ENCODE measurements around the gene FKBP1A. TPM values are rescaled to one million over a fixed set of nuclear protein-coding genes. Genes with fewer than 3 reads are reported as not detected.

The FKBP1A gene
- total RNA-seq, 2 donors from 2014 or later, result 307 to 310 TPM

GRCh38 chr20:1423625-1424106, 30.8 kb upstream of the FKBP1A start:
- intact Hi-C loops (cut with DNase I), result no loop called here
- no peak for TF ChIP-seq CTCF (IDR thresholded peaks at IDR 0.05)
- no peaks in the 10 kb centered on the region for H3K36me3 ChIP-seq

GRCh38 chr20:1423206-1423605, 30.4 kb upstream of the FKBP1A start:
- Histone ChIP-seq H3K27ac (no peak overlapping the region), H3K27me3 (no peaks in the 10 kb centered on the region), H3K4me1 (no peaks in the 10 kb centered on the region), H3K9ac (ENCODE audit: low read depth in 2 of 2, low read length in 2 of 2) (no peak overlapping the region), H3K4me3 (no peak overlapping the region), H3K36me3 (no peaks in the 10 kb centered on the region), H3K9me3 (no peaks in the 10 kb centered on the region)
- intact Hi-C loops (cut with DNase I), result no loop called here
- no peak for DNase-seq
- no peak for TF ChIP-seq CTCF (IDR thresholded peaks at IDR 0.05)

More at GRCh38 chr20:1423625-1424106, 30.8 kb upstream of the FKBP1A start:
- DNase-seq, result peak; percentile 63
- Histone ChIP-seq H3K9ac (ENCODE audit: low read depth in 2 of 2, low read length in 2 of 2) (no peak overlapping the region), H3K9me3 (no peaks in the 10 kb centered on the region), H3K4me3 (no peak overlapping the region), H3K27me3 (no peaks in the 10 kb centered on the region), H3K27ac (no peak overlapping the region), H3K4me1 (no peaks in the 10 kb centered on the region)

GRCh38 chr20:1422753-1423152, 29.9 kb upstream of the FKBP1A start:
- Histone ChIP-seq H3K27ac (no peak overlapping the region), H3K4me1 (no peaks in the 10 kb centered on the region), H3K9me3 (no peaks in the 10 kb centered on the region), H3K9ac (ENCODE audit: low read depth in 2 of 2, low read length in 2 of 2) (no peak overlapping the region), H3K27me3 (no peaks in the 10 kb centered on the region), H3K4me3 (no peak overlapping the region), H3K36me3 (no peaks in the 10 kb centered on the region)
- TF ChIP-seq CTCF (IDR thresholded peaks at IDR 0.05), result no peak
- DNase-seq, result no peak
- intact Hi-C loops (cut with DNase I), result no loop called here

- intact Hi-C loops (cut with DNase I), result no loop called here
- Histone ChIP-seq H3K4me1 (no peaks in the 10 kb centered on the region), H3K27me3 (no peaks in the 10 kb centered on the region), H3K4me3 (no peak overlapping the region), H3K9ac (ENCODE audit: low read depth in 2 of 2, low read length in 2 of 2) (no peak overlapping the region), H3K36me3 (no peaks in the 10 kb centered on the region), H3K9me3 (no peaks in the 10 kb centered on the region), H3K27ac (no peak overlapping the region)
- TF ChIP-seq CTCF (IDR thresholded peaks at IDR 0.05), result no peak
- no peak for DNase-seq
Observed at GRCh38 chr20:1420066-1420465, 27.2 kb upstream of the FKBP1A start.

GRCh38 chr20:1418350-1418749, 25.5 kb upstream of the FKBP1A start:
- Histone ChIP-seq H3K27ac (no peak overlapping the region), H3K27me3 (no peaks in the 10 kb centered on the region), H3K9me3 (no peaks in the 10 kb centered on the region), H3K9ac (ENCODE audit: low read depth in 2 of 2, low read length in 2 of 2) (no peak overlapping the region), H3K4me1 (no peaks in the 10 kb centered on the region), H3K4me3 (no peak overlapping the region), H3K36me3 (no peaks in the 10 kb centered on the region)
- TF ChIP-seq CTCF (IDR thresholded peaks at IDR 0.05), result no peak
- intact Hi-C loops (cut with DNase I), result no loop called here
- no peak for DNase-seq
